HepG2 (cell line): Measurements from ENCODE around the gene LRRC51. TPM values are rescaled to one million over a fixed set of nuclear protein-coding genes. Genes with fewer than 3 reads are reported as not detected.

Experiments
- AKNA ChIP-seq: sonication (generic); formaldehyde crosslinking; IDR thresholded peaks from 2 replicates; pipeline ENCODE4 v1.4.0; 2020; ENCODE audit warnings: missing genetic modification reagents, borderline replicate concordance
- DZIP1 ChIP-seq: sonication (generic); formaldehyde crosslinking; IDR thresholded peaks from 2 replicates; pipeline ENCODE4 v1.5.0; 2020; ENCODE audit warnings: mild to moderate bottlenecking, missing genetic modification reagents
- GABPA ChIP-seq, 2 experiments: IDR thresholded peaks; 2 replicates each; pipeline ENCODE4 v1.6.1; 2011 to 2016; ENCODE audit warnings: low read depth in 2 of 2, low read length in 1 of 2, missing biosample characterization in 1 of 2, missing genetic modification characterization in 1 of 2
- GLI4 ChIP-seq: sonication (generic); formaldehyde crosslinking; IDR thresholded peaks from 2 replicates; pipeline ENCODE4 v1.5.1; 2020; ENCODE audit warnings: missing genetic modification reagents, mild to moderate bottlenecking, moderate library complexity, borderline replicate concordance
- IRF2 ChIP-seq: IDR thresholded peaks from 2 replicates; pipeline ENCODE4 v1.6.1; 2018; ENCODE audit warnings: missing genetic modification reagents, missing compliant biosample characterization
- KDM4B ChIP-seq: sonication (generic); formaldehyde crosslinking; IDR thresholded peaks from 2 replicates; pipeline ENCODE4 v1.4.0; 2020; ENCODE audit warnings: missing genetic modification reagents
- PRDM10 ChIP-seq: sonication (generic); formaldehyde crosslinking; IDR thresholded peaks from 2 replicates; pipeline ENCODE4 v1.4.0; 2020; ENCODE audit warnings: low read depth, missing genetic modification reagents
- RFX1 ChIP-seq: fragments of 450-650 bp; IDR thresholded peaks from 2 replicates; pipeline ENCODE4 v1.6.1; 2017
- SAFB2 ChIP-seq: sonication (generic); formaldehyde crosslinking; IDR thresholded peaks from 2 replicates; pipeline ENCODE4 v1.5.1; 2020; ENCODE audit warnings: missing genetic modification reagents, low read depth, mild to moderate bottlenecking, borderline replicate concordance
- SMAD1 ChIP-seq: sonication (generic); formaldehyde crosslinking; IDR thresholded peaks from 2 replicates; pipeline ENCODE4 v1.4.0; 2020; ENCODE audit warnings: missing genetic modification reagents, low read depth, mild to moderate bottlenecking, borderline replicate concordance
- TOE1 ChIP-seq: sonication (generic); formaldehyde crosslinking; IDR thresholded peaks from 2 replicates; pipeline ENCODE4 v1.4.0; 2020; ENCODE audit warnings: mild to moderate bottlenecking, missing genetic modification reagents
- XRCC5 ChIP-seq: fragments of 200-400 bp; formaldehyde crosslinking; optimal IDR thresholded peaks from 2 replicates; pipeline ENCODE3; 2017; ENCODE audit warnings: mild to moderate bottlenecking, low read length
- ZNF124 ChIP-seq: sonication (generic); formaldehyde crosslinking; IDR thresholded peaks from 2 replicates; pipeline ENCODE4 v1.4.0; 2020; ENCODE audit warnings: missing genetic modification reagents
- ZNF234 ChIP-seq: sonication (generic); formaldehyde crosslinking; conservative IDR thresholded peaks from 2 replicates; pipeline ENCODE4 v1.5.1; 2020; ENCODE audit warnings: mild to moderate bottlenecking, missing genetic modification reagents
- ZNF331 ChIP-seq: sonication (generic); formaldehyde crosslinking; IDR thresholded peaks from 2 replicates; pipeline ENCODE4 v1.4.0; 2020; ENCODE audit warnings: missing genetic modification reagents
- ZNF782 ChIP-seq: sonication (generic); formaldehyde crosslinking; IDR thresholded peaks from 2 replicates; pipeline ENCODE4 v1.4.0; 2020; ENCODE audit warnings: missing genetic modification reagents, mild to moderate bottlenecking, borderline replicate concordance
- ZNF792 ChIP-seq: IDR thresholded peaks from 2 replicates; pipeline ENCODE4 v1.6.1; 2016
- polyA plus RNA-seq, 8 experiments: library from polyadenylated mRNA; depleted of rRNA in 3 of 8; stranded (reverse) in 7 of 8; unstranded in 1 of 8; fragments of >200 nt; fragmentation: Illumina TruSeq in 4 of 8; extraction: Trizol in 4 of 8; gene quantifications; 2 replicates each; pipeline versions ENCODE4 v1.2.1 to v1.2.3, GENCODE V29; 2011 to 2016; ENCODE audit warnings: low read depth in 4 of 8, missing spikeins in 1 of 8, mixed read lengths in 1 of 8; ENCODE audit not compliant: insufficient read depth in 1 of 8
- total RNA-seq, 5 experiments: library from RNA; depleted of rRNA; stranded (reverse); fragments of >200 nt; fragmentation: Illumina TruSeq; extraction: Trizol; gene quantifications; 2 replicates each; pipeline ENCODE4 v1.2.3, GENCODE V29; 2016; ENCODE audit warnings: low read depth in 1 of 5

The LRRC51 gene
- total and polyA plus RNA-seq, 2 of the 13 experiments (the other 11 are each of a cell fraction or from before 2014, with no cell fraction given): 5.3 to 6.0 TPM

GRCh38 chr11:72080326-72081183, at the start of gene LRRC51, which contains the start of gene NUMA1 (continued):
- peak; percentile 54; the same call in 1 of the 2 replicates for TF ChIP-seq PRDM10 (CRISPR knock-in tag)
- TF ChIP-seq ZNF782 (CRISPR knock-in tag): no peak
- peak; percentile 72 for TF ChIP-seq XRCC5
- TF ChIP-seq DZIP1: no peak
- TF ChIP-seq GLI4 (CRISPR knock-in tag): no peak
- no peak for TF ChIP-seq ZNF234 (CRISPR knock-in tag)
- no peak for TF ChIP-seq AKNA (CRISPR knock-in tag)
- TF ChIP-seq SAFB2 (CRISPR knock-in tag): no peak
- TF ChIP-seq GABPA (IDR thresholded peaks at IDR 0.05; ENCODE audit: low read depth, low read length): peak; percentile 72
- TF ChIP-seq GABPA (CRISPR knock-in tag; IDR thresholded peaks at IDR 0.05; ENCODE audit: low read depth): peak; percentile 95
- peak; percentile 98 for TF ChIP-seq RFX1
- peak; percentile 10; the same call in 1 of the 2 replicates for TF ChIP-seq SMAD1 (CRISPR knock-in tag)
- no peak for TF ChIP-seq ZNF792 (CRISPR knock-in tag)
- no peak; the same call in 1 of the 2 replicates for TF ChIP-seq ZNF331
- peak; percentile 73; the same call in 1 of the 2 replicates for TF ChIP-seq IRF2
- no peak; the same call in 1 of the 2 replicates for TF ChIP-seq KDM4B (CRISPR knock-in tag)
- no peak for TF ChIP-seq TOE1 (CRISPR knock-in tag)
- peak; percentile 75; the same call in 1 of the 2 replicates for TF ChIP-seq ZNF124 (CRISPR knock-in tag)
